ENCODE results near the gene CLEC3B.
"Not testable (repeated sequence)": the region's sequence is repeated elsewhere in the genome, so short reads cannot be mapped to it uniquely, and the experiment has no call there.

The CLEC3B gene

DNA sequence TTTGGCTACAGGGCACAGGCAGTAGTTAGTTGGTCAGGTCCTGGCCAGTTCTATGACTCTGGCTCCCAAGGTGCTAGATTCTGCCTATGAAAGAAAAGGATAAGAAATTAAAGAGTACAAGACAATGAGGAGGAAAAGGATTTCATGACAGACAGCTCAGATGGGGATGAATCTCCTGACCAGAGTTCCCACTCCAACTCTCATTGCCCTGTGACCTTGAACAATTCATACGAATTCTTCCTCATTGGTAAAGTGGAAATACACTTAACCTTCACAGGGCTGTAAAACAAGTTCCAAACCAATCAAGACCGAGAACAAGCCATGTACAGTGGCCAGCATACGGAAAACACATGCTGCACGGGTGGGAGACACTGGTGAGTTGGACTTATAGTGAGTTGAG lies 23.7 kb downstream of the CLEC3B start:
- Histone ChIP-seq H3K36me3 (ENCODE audit: low read length) (no peaks in the 10 kb centered on the region), H3K27me3 (ENCODE audit: low read length) (no peaks in the 10 kb centered on the region), H3K4me2 (ENCODE audit: low read depth, low read length, poor library complexity, severe bottlenecking) (no peak overlapping the region), H3F3A (ENCODE audit: insufficient read depth) (no peaks in the 10 kb centered on the region), H2AFZ (ENCODE audit: low read depth, low read length, severe bottlenecking) (no peak overlapping the region), H4K20me1 (ENCODE audit: low read depth, low read length) (no peaks in the 10 kb centered on the region), H3K27ac (ENCODE audit: low read depth, low read length) (no peak overlapping the region), H3K9me2 (replicated peaks; ENCODE audit: insufficient read depth, low read length) (no peaks in the 10 kb centered on the region), H3K79me2 (ENCODE audit: insufficient read depth, low read length) (no peaks in the 10 kb centered on the region), H3K9me3 (ENCODE audit: insufficient read depth, low read length) (no peaks in the 10 kb centered on the region), H3K9ac (ENCODE audit: low read length) (no peak overlapping the region), H3K4me3 (ENCODE audit: insufficient read depth, low read length, poor library complexity, severe bottlenecking) (no peak overlapping the region)
- TF ChIP-seq EZH2phosphoT487 (conservative IDR thresholded peaks at IDR 0.05; ENCODE audit: low read length) = no peak
- TF ChIP-seq CTCF (IDR thresholded peaks at IDR 0.05; ENCODE audit: insufficient read depth, low read length, poor library complexity, severe bottlenecking) = no peak

DNA sequence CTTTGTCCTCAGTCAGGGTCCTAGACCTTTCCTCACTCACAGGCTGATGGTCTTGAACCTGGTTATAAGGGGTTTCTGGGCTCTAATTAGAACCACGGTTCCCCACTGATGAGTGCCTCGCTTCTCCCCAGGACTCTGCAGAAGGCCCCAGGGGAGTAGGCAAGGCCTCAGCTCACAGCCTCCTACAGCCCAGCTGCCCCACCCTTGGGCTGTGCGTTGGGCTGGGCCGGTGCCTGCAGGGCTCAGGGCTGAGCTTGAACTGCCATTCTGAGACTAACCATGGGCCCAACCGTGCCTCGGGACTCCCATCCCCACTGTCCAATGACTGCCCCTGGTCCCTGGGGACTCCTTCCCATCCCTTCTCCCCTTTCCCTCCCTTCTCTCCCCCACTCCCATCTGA lies 25.6 kb downstream of the CLEC3B start:
- no peaks in the 10 kb centered on the region for H3K79me2 ChIP-seq (ENCODE audit: insufficient read depth, low read length)
- no peaks in the 10 kb centered on the region for H3K9me2 ChIP-seq (replicated peaks; ENCODE audit: insufficient read depth, low read length)
- no peak overlapping the region for H3K9ac ChIP-seq (ENCODE audit: low read length)
- H3F3A ChIP-seq (ENCODE audit: insufficient read depth) = no peaks in the 10 kb centered on the region
- no peak overlapping the region for H3K27ac ChIP-seq (ENCODE audit: low read depth, low read length)
- no peaks in the 10 kb centered on the region for H4K20me1 ChIP-seq (ENCODE audit: low read depth, low read length)
- no peak overlapping the region for H2AFZ ChIP-seq (ENCODE audit: low read depth, low read length, severe bottlenecking)
- H3K36me3 ChIP-seq (ENCODE audit: low read length) = no peaks in the 10 kb centered on the region
- H3K4me3 ChIP-seq (ENCODE audit: insufficient read depth, low read length, poor library complexity, severe bottlenecking) = no peak overlapping the region
- TF ChIP-seq CTCF (IDR thresholded peaks at IDR 0.05; ENCODE audit: insufficient read depth, low read length, poor library complexity, severe bottlenecking) = no peak
- TF ChIP-seq EZH2phosphoT487 (conservative IDR thresholded peaks at IDR 0.05; ENCODE audit: low read length) = no peak
- no peaks in the 10 kb centered on the region for H3K9me3 ChIP-seq (ENCODE audit: insufficient read depth, low read length)
- H3K27me3 ChIP-seq (ENCODE audit: low read length) = no peaks in the 10 kb centered on the region
- H3K4me2 ChIP-seq (ENCODE audit: low read depth, low read length, poor library complexity, severe bottlenecking) = no peak overlapping the region

- not testable (repeated sequence) for H3F3A ChIP-seq (ENCODE audit: insufficient read depth); H3K4me3 ChIP-seq (ENCODE audit: insufficient read depth, low read length, poor library complexity, severe bottlenecking); H3K9me2 ChIP-seq (replicated peaks; ENCODE audit: insufficient read depth, low read length)
Observed at GRCh38 chr3:45053805-45054195, 27.7 kb downstream of the CLEC3B start.

DNA sequence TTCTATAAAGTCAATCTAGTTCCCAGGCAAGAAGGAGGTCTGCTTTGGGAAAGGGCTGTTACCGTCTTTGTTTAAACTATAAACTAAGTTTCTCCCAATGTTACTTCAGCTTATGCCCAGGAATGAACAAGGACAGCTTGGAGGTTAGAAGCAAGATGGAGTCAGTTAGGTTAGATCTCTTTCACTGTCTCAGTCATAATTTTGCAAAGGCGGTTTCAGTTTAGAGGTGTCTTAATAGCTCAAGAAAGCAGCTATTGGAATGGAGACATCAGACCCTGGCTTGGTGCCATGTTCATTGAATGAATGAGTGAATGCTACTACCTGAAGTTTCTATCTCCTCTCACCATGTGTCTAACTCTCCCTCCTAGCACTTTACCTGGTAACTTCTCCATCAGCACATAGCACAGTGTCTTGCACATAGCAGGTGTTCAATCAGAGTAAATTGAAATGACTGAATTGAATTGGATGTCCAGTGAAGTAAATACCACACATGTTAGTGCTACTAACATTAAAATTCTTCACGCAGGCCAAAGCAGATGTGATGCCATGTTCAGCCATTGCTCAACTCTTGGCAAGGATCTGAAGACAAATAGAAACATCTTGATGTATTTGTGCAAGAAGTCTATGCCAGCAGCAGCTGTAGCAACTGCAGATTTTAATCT lies 28.2 kb downstream of the CLEC3B start:
- Histone ChIP-seq H3K9me3 (ENCODE audit: insufficient read depth, low read length) (no peaks in the 10 kb centered on the region), H3K27me3 (ENCODE audit: low read length) (no peaks in the 10 kb centered on the region), H3F3A (ENCODE audit: insufficient read depth) (no peaks in the 10 kb centered on the region), H4K20me1 (ENCODE audit: low read depth, low read length) (no peaks in the 10 kb centered on the region), H3K36me3 (ENCODE audit: low read length) (no peaks in the 10 kb centered on the region), H3K9me2 (replicated peaks; ENCODE audit: insufficient read depth, low read length) (no peaks in the 10 kb centered on the region), H2AFZ (ENCODE audit: low read depth, low read length, severe bottlenecking) (no peak overlapping the region), H3K27ac (ENCODE audit: low read depth, low read length) (no peak overlapping the region), H3K9ac (ENCODE audit: low read length) (no peak overlapping the region), H3K79me2 (ENCODE audit: insufficient read depth, low read length) (no peaks in the 10 kb centered on the region), H3K4me3 (ENCODE audit: insufficient read depth, low read length, poor library complexity, severe bottlenecking) (no peak overlapping the region), H3K4me2 (ENCODE audit: low read depth, low read length, poor library complexity, severe bottlenecking) (no peak overlapping the region)
- TF ChIP-seq EZH2phosphoT487 (conservative IDR thresholded peaks at IDR 0.05; ENCODE audit: low read length) (no peak), CTCF (IDR thresholded peaks at IDR 0.05; ENCODE audit: insufficient read depth, low read length, poor library complexity, severe bottlenecking) (no peak)

More at GRCh38 chr3:45053805-45054195, 27.7 kb downstream of the CLEC3B start:
- H3K27ac ChIP-seq (ENCODE audit: low read depth, low read length); H3K79me2 ChIP-seq (ENCODE audit: insufficient read depth, low read length); H3K4me2 ChIP-seq (ENCODE audit: low read depth, low read length, poor library complexity, severe bottlenecking); H4K20me1 ChIP-seq (ENCODE audit: low read depth, low read length); H3K9ac ChIP-seq (ENCODE audit: low read length); H2AFZ ChIP-seq (ENCODE audit: low read depth, low read length, severe bottlenecking); H3K27me3 ChIP-seq (ENCODE audit: low read length); H3K9me3 ChIP-seq (ENCODE audit: insufficient read depth, low read length); H3K36me3 ChIP-seq (ENCODE audit: low read length): not testable (repeated sequence)

All from SU-DHL-6 (cell line).